Measurements from ENCODE around the gene TMOD2. TPM values are rescaled to one million over a fixed set of nuclear protein-coding genes. Genes with fewer than 3 reads are reported as not detected.

Gene TMOD2
- total and polyA plus RNA-seq, 11 donors = 1.3 to 10.9 (median 6.1) TPM

DNA sequence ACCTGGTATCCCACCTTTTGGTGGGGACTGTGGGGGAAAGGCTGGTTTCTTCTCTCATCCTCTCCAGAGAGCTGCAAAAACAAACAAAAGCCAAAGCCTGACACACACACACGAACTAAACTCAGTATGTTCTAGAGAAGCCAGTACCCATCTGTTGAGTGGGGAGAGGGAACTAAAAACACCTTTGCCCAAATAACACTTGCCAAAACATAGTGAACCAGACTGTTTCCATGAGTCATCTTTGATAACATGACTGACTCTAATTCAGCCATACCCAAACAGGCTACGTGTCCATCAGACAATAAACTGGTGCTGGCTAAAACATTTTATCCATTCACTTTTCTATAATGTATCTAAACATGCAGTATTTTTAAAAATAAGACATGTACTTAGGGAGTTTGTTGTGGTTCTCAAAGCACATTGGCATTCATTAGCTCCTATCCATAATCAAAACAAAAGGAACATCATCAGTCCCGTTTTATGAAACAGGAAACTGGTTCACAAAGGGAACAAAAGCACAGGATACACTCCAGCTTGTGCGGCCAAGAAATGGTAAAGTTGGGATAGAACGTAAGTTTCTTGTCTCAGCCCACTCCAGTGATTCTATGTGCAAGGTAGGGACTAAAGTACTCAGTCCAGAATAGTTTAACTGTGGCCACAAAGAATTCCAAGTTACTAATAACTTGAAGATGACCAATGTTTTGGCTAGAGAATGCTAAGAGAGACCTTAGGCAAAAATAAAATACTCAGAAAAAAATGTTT lies 30.0 kb upstream of the TMOD2 start:
- peak overlapping the region in 3 of 12 donors; percentile 7 to 30 (median 30) for H3K27ac ChIP-seq
- ATAC-seq (peak in 2 of 4 donors; percentile 41 to 46), DNase-seq (no peak)
- H3K4me3 ChIP-seq = no peak overlapping the region
- intact Hi-C loops (cut with DNase I) = no loop called here
- WGBS, 4 donors = 56 to 69% (median 59%) methylated on average over 5 of the region's 5 CpGs
- no peaks in the 10 kb centered on the region for H3K9me3 ChIP-seq
- no peaks in the 10 kb centered on the region for H3K27me3 ChIP-seq
- TF ChIP-seq POLR2A (IDR thresholded peaks at IDR 0.05) = no peak
- TF ChIP-seq, protein P1, sequence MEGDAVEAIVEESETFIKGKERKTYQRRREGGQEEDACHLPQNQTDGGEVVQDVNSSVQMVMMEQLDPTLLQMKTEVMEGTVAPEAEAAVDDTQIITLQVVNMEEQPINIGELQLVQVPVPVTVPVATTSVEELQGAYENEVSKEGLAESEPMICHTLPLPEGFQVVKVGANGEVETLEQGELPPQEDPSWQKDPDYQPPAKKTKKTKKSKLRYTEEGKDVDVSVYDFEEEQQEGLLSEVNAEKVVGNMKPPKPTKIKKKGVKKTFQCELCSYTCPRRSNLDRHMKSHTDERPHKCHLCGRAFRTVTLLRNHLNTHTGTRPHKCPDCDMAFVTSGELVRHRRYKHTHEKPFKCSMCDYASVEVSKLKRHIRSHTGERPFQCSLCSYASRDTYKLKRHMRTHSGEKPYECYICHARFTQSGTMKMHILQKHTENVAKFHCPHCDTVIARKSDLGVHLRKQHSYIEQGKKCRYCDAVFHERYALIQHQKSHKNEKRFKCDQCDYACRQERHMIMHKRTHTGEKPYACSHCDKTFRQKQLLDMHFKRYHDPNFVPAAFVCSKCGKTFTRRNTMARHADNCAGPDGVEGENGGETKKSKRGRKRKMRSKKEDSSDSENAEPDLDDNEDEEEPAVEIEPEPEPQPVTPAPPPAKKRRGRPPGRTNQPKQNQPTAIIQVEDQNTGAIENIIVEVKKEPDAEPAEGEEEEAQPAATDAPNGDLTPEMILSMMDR (IDR thresholded peaks at IDR 0.05) = no peak
- peaks cover 0 to 19% (median 5%) of the 10 kb centered on the region in 9 donors for H3K36me3 ChIP-seq
- H3K4me1 ChIP-seq = peaks cover 0 to 37% (median 23%) of the 10 kb centered on the region in 12 donors

DNA sequence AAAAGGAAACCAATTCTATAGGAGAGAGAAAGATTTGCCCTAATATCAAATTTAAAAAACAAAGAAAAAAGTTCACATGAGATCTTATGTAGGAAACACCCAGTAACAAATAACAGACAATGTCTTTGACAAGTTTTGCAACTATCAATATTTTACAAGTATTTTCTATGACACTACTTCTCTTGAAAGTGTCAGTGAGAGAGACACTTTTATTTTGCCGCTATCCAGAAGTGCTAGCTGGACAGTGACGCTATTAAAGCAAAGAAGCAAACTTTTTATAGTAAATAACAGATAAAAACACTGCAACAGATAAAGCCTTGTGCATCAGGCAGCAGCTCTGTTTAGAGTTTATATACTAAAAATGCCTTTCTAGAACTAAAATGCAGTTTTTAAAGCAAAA lies 27.2 kb upstream of the TMOD2 start:
- peak overlapping the region in 1 of 12 donors; percentile 12 for H3K27ac ChIP-seq
- ATAC-seq = no peak
- intact Hi-C loops (cut with DNase I) = no loop called here

DNA sequence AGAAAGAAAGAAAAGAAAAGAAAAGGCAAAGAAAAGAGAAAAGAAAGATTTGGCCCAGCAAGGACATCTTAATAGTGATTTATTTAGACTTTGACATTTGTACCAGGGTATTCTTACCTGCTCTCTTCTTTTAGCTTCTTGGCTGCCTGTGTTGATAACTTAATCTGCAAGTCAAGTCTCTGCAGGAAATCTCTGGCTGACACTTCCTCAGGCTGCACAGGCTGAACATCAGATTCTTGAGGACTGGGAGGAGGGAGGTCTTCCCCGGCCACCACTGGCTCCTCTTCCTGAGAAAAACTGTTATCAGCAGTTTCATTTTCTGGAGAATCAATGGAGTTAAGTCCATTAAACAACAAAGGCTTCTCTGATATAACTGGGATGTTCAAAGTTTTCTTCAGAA lies 26.7 kb upstream of the TMOD2 start:
- Histone ChIP-seq H3K9me3 (no peaks in the 10 kb centered on the region), H3K4me3 (no peak overlapping the region), H3K4me1 (peaks cover 2 to 52% (median 35%) of the 10 kb centered on the region in 12 donors), H3K36me3 (peaks cover 0 to 19% (median 5%) of the 10 kb centered on the region in 9 donors), H3K27ac (peak overlapping the region in 1 of 12 donors; percentile 12), H3K27me3 (no peaks in the 10 kb centered on the region)
- TF ChIP-seq POLR2A (IDR thresholded peaks at IDR 0.05) = no peak
- TF ChIP-seq, protein P1 (IDR thresholded peaks at IDR 0.05) = no peak
- intact Hi-C loops (cut with DNase I) = no loop called here
- 23 to 45% (median 39%) methylated on average over 1 of the region's 1 CpG for WGBS, 4 donors
- ATAC-seq (peak in 1 of 4 donors; percentile 45), DNase-seq (no peak)

More for the DNA sequence above, 27.2 kb upstream of the TMOD2 start:
- H3K27me3 ChIP-seq = no peaks in the 10 kb centered on the region
- WGBS, 4 donors = 38 to 65% (median 51%) methylated on average over 2 of the region's 2 CpGs
- H3K9me3 ChIP-seq = no peaks in the 10 kb centered on the region
- DNase-seq = no peak
- H3K4me3 ChIP-seq = no peak overlapping the region
- H3K4me1 ChIP-seq = peaks cover 2 to 52% (median 35%) of the 10 kb centered on the region in 12 donors
- no peak for TF ChIP-seq POLR2A (IDR thresholded peaks at IDR 0.05)
- TF ChIP-seq, protein P1 (IDR thresholded peaks at IDR 0.05) = no peak
- H3K36me3 ChIP-seq = peaks cover 0 to 19% (median 5%) of the 10 kb centered on the region in 9 donors

DNA sequence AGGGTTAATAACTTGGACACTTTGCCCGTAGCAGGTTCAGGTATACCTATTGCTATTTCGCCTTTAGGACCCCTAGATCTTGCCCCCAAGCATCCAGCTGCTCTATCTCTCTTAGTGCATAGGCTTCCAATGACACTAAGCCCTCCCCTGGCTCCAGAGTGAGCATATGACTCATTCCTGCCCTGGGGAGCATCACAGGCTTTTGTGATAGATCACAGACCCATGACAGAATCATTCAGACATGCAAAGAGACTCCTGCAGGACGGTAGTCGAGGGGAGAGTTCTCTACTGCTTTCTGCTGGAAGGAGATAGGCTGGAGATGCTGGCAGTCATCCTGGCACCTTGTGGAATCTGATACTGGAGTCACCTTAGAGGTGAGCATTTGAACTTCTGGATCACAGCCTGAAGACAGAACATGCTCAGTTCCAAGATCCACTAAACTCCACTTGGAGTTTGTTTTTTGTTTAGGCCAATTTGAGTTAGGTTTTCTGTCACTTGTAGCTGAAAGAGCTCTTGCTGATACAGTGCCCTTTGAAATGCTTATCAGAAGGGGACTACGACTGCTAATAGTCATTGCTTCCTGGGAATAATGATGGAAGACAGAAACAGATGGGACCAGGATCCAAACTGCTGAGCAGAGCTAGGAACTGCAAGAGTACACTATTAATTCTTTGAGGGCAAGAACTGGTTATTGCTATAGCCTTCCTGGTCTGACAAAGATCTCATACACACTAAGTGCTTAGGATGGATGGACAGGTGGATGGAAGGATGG lies 24.9 kb upstream of the TMOD2 start:
- no peaks in the 10 kb centered on the region for H3K9me3 ChIP-seq
- peak overlapping the region in 8 of 12 donors; percentile 14 to 68 (median 29) for H3K27ac ChIP-seq
- intact Hi-C loops (cut with DNase I) = no loop called here
- ATAC-seq = peak; percentile 90 to 99 (median 98)
- H3K27me3 ChIP-seq = no peaks in the 10 kb centered on the region
- WGBS, 4 donors = 12 to 25% (median 19%) methylated on average over 5 of the region's 5 CpGs
- TF ChIP-seq POLR2A (IDR thresholded peaks at IDR 0.05) = peak in 1 of 2 donors; percentile 39
- TF ChIP-seq, protein P1 (IDR thresholded peaks at IDR 0.05) = no peak
- peaks cover 0 to 19% (median 5%) of the 10 kb centered on the region in 9 donors for H3K36me3 ChIP-seq
- H3K4me3 ChIP-seq = no peak overlapping the region
- peak in 4 of 5 donors; percentile 54 to 76 (median 70) for DNase-seq
- peaks cover 2 to 68% (median 40%) of the 10 kb centered on the region in 12 donors for H3K4me1 ChIP-seq

Data from heart left ventricle (tissue), 16 donors.